HCT116 (cell line): ENCODE results near the gene ARL2. TPM values are rescaled to one million over a fixed set of nuclear protein-coding genes. Genes with fewer than 3 reads are reported as not detected.

Experiments used
- ATAC-seq: fragments of 200-7000 bp; cut with Tn5 transposase; 2 replicates; pipeline ENCODE4 v1.9.1; 2020; ENCODE audit warnings: mild to moderate bottlenecking, moderate library complexity
- BruUV-seq: library from RNA; stranded (reverse); fragments of 400-500 nt; replicated peaks from 2 replicates; lab custom pipeline; 2021; lab: Mats Ljungman, UMichigan
- CTCF ChIA-PET: fragments of 300-600 bp; sonication (Branson Sonifier 250); formaldehyde crosslinking; loops from one replicate; lab custom pipeline; 2021; ENCODE audit warnings: antibody characterized with exemption; lab: Charles Lee
- POLR2A ChIA-PET: fragments of 300-600, 350-600 bp; sonication (Branson Sonifier 250); formaldehyde crosslinking; loops from one replicate; lab custom pipeline; 2021; ENCODE audit warnings: antibody characterized with exemption; lab: Charles Lee
- RAD21 ChIA-PET, 2 experiments: fragments of 300-600 bp; sonication (Branson Sonifier 250); formaldehyde crosslinking; loops; one replicate each; lab custom pipeline; 2023; ENCODE audit warnings: low total read pairs in 2 of 2; ENCODE audit not compliant: uncharacterized antibody in 2 of 2, unreplicated experiment in 2 of 2, low non-redundant PET in 1 of 2; lab: Charles Lee
- DNase-seq: peaks from one replicate; pipeline ENCODE4 v3.0.0-alpha.2; 2010; ENCODE audit warnings: low read depth, low spot score
- H2AFZ ChIP-seq: fragments of 200-600 bp; shearing (Covaris generic), sonication (generic); 2 replicates; pipeline ENCODE4 v1.6.1; 2017; ENCODE audit warnings: low read depth, mixed run types, mixed read lengths, antibody characterized with exemption, low read length; ENCODE audit not compliant: poor library complexity, severe bottlenecking
- H3K27ac ChIP-seq: 2 replicates; pipeline ENCODE4 v1.5.1; 2012; ENCODE audit warnings: low read depth, low read length
- H3K27me3 ChIP-seq: fragments of 200-600 bp; sonication (generic); 2 replicates; pipeline ENCODE4 v1.6.1; 2016; ENCODE audit warnings: mixed run types, low read length, mixed read lengths; ENCODE audit not compliant: insufficient read depth
- H3K36me3 ChIP-seq, 2 experiments: fragments of 200-500 bp in 1 of 2; fragments of 200-600 bp in 1 of 2; sonication (Bioruptor generic) in 1 of 2; sonication (generic) in 1 of 2; 2 replicates each; pipeline versions ENCODE4 v1.5.1 to v1.6.1; 2014 to 2016; ENCODE audit warnings: low read length in 2 of 2, inconsistent platforms in 1 of 2, mixed read lengths in 1 of 2, mixed run types in 1 of 2; ENCODE audit not compliant: insufficient read depth in 2 of 2, control insufficient read depth in 1 of 2
- H3K4me1 ChIP-seq, 2 experiments: fragments of 200-600 bp in 1 of 2; sonication (generic) in 1 of 2; 2 replicates each; pipeline versions ENCODE4 v1.5.1 to v1.6.1; 2012 to 2017; ENCODE audit warnings: low read length in 2 of 2, inconsistent platforms in 1 of 2, mild to moderate bottlenecking in 1 of 2, mixed read lengths in 1 of 2, mixed run types in 1 of 2, moderate library complexity in 1 of 2; ENCODE audit not compliant: insufficient read depth in 2 of 2, control insufficient read depth in 1 of 2
- H3K4me2 ChIP-seq: fragments of 200-600 bp; sonication (generic); 2 replicates; pipeline ENCODE4 v1.6.1; 2017; ENCODE audit warnings: mixed run types, low read length, mixed read lengths
- H3K4me3 ChIP-seq, 2 experiments: fragments of 200-600 bp in 1 of 2; sonication (generic) in 1 of 2; replicated peaks in 1 of 2; 2 replicates each; pipeline ENCODE4 v1.5.1; 2011 to 2016; ENCODE audit warnings: low read length in 2 of 2, control low read depth in 1 of 2, low read depth in 1 of 2, mild to moderate bottlenecking in 1 of 2, mixed read lengths in 1 of 2, mixed run types in 1 of 2
- H3K79me2 ChIP-seq: fragments of 200-600 bp; sonication (generic); 2 replicates; pipeline ENCODE4 v1.6.1; 2017; ENCODE audit warnings: mild to moderate bottlenecking, mixed run types, low read length, moderate library complexity, mixed read lengths; ENCODE audit not compliant: insufficient read depth
- H3K9ac ChIP-seq: fragments of 200-600 bp; sonication (generic); 2 replicates; pipeline ENCODE4 v1.6.1; 2016; ENCODE audit warnings: low read length, mixed read lengths
- H3K9me2 ChIP-seq: fragments of 200-600 bp; sonication (generic), shearing (Covaris generic); 2 replicates; pipeline ENCODE4 v1.6.1; 2017; ENCODE audit warnings: mixed run types, mild to moderate bottlenecking, moderate library complexity; ENCODE audit not compliant: insufficient read depth
- H3K9me3 ChIP-seq, 2 experiments: fragments of 200-500 bp in 1 of 2; fragments of 200-600 bp in 1 of 2; sonication (Bioruptor generic) in 1 of 2; sonication (generic) in 1 of 2; 2 replicates each; pipeline ENCODE4 v1.6.1; 2014 to 2017; ENCODE audit warnings: low read length in 2 of 2, mixed read lengths in 2 of 2, inconsistent platforms in 1 of 2, low read depth in 1 of 2, mild to moderate bottlenecking in 1 of 2, mixed run types in 1 of 2, moderate library complexity in 1 of 2; ENCODE audit not compliant: control insufficient read depth in 1 of 2, insufficient read depth in 1 of 2
- H4K20me1 ChIP-seq: fragments of 200-600 bp; sonication (generic), shearing (Covaris generic); 2 replicates; pipeline ENCODE4 v1.6.1; 2017; ENCODE audit warnings: mixed run types, mild to moderate bottlenecking, moderate library complexity; ENCODE audit not compliant: insufficient read depth
- POLR2AphosphoS5 ChIP-seq: IDR thresholded peaks from 2 replicates; pipeline ENCODE4 v1.6.1; 2011; ENCODE audit warnings: mild to moderate bottlenecking, low read depth, low read length, moderate library complexity
- RAD21 ChIP-seq: IDR thresholded peaks from 2 replicates; pipeline ENCODE4 v1.6.1; 2012; ENCODE audit warnings: low read depth, mild to moderate bottlenecking
- REST ChIP-seq: IDR thresholded peaks from 2 replicates; pipeline ENCODE4 v1.6.1; 2012; ENCODE audit warnings: low read depth
- SP1 ChIP-seq: IDR thresholded peaks from 2 replicates; pipeline ENCODE4 v1.6.1; 2012; ENCODE audit warnings: low read depth
- TCF7L2 ChIP-seq: IDR thresholded peaks from 2 replicates; pipeline ENCODE4 v1.7.0; 2011; ENCODE audit warnings: borderline replicate concordance, inconsistent platforms; ENCODE audit not compliant: insufficient read depth, insufficient read length; ENCODE audit errors: extremely low read depth
- YY1 ChIP-seq: IDR thresholded peaks from 2 replicates; pipeline ENCODE4 v1.6.1; 2011; ENCODE audit warnings: low read length, low read depth, moderate library complexity, mild to moderate bottlenecking; ENCODE audit not compliant: insufficient replicate concordance; ENCODE audit errors: extremely low read depth
- ZBTB33 ChIP-seq: IDR thresholded peaks from 2 replicates; pipeline ENCODE4 v1.6.1; 2011; ENCODE audit warnings: mild to moderate bottlenecking, low read length, moderate library complexity; ENCODE audit not compliant: insufficient replicate concordance; ENCODE audit errors: extremely low read depth
- intact Hi-C: fragments of 100-400 bp; cut with micrococcal nuclease; formaldehyde crosslinking; loops from 2 replicates; pipeline ENCODE4 v1.10.0; 2022
- total RNA-seq: library from RNA; stranded (reverse); gene quantifications from one replicate; pipeline ENCODE4 v1.2.1, GENCODE V29; 2021; ENCODE audit not compliant: unreplicated experiment
- TF ChIP-seq, protein P1 (sequence below), 3 experiments: fragments of 200-600 bp in 1 of 3; sonication (generic) in 1 of 3; IDR thresholded peaks in 2 of 3; conservative IDR thresholded peaks in 1 of 3; 2 replicates each; pipeline ENCODE4 v1.5.1; 2012 to 2017; ENCODE audit warnings: low read depth in 2 of 3, low read length in 2 of 3, antibody characterized with exemption in 1 of 3, borderline replicate concordance in 1 of 3, control low read depth in 1 of 3, mild to moderate bottlenecking in 1 of 3, mixed read lengths in 1 of 3, mixed run types in 1 of 3, moderate library complexity in 1 of 3; ENCODE audit not compliant: insufficient read depth in 1 of 3

Gene ARL2
- total RNA-seq, 1 experiment from 2014 or later: 68.7 TPM

- H3K27ac ChIP-seq: peak overlapping the region; percentile 56
- no TSS peak for BruUV-seq
Measured at GRCh38 chr11:65008016-65008415, 5.9 kb upstream of the ARL2 start.

GRCh38 chr11:65008873-65009272 is 5.1 kb upstream of the ARL2 start:
- TF ChIP-seq POLR2AphosphoS5: no peak
- no peak for TF ChIP-seq SP1
- TF ChIP-seq REST: no peak
- TF ChIP-seq TCF7L2: no peak
- TF ChIP-seq, protein P1, sequence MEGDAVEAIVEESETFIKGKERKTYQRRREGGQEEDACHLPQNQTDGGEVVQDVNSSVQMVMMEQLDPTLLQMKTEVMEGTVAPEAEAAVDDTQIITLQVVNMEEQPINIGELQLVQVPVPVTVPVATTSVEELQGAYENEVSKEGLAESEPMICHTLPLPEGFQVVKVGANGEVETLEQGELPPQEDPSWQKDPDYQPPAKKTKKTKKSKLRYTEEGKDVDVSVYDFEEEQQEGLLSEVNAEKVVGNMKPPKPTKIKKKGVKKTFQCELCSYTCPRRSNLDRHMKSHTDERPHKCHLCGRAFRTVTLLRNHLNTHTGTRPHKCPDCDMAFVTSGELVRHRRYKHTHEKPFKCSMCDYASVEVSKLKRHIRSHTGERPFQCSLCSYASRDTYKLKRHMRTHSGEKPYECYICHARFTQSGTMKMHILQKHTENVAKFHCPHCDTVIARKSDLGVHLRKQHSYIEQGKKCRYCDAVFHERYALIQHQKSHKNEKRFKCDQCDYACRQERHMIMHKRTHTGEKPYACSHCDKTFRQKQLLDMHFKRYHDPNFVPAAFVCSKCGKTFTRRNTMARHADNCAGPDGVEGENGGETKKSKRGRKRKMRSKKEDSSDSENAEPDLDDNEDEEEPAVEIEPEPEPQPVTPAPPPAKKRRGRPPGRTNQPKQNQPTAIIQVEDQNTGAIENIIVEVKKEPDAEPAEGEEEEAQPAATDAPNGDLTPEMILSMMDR (IDR thresholded peaks at IDR 0.05 in 2 of 3, conservative IDR thresholded peaks at IDR 0.05 in 1 of 3; ENCODE audit: borderline replicate concordance in 1 of 3, insufficient read depth in 1 of 3, low read depth in 2 of 3, low read length in 2 of 3): no peak
- no peak for TF ChIP-seq YY1
- H3K9ac ChIP-seq: no peak overlapping the region
- H3K4me3 ChIP-seq: no peak overlapping the region
- no peak for DNase-seq
- CTCF ChIA-PET: interaction anchor here (0.9 kb wide), 1 partner anchor 160 kb away, joined by 3 read pairs; no protein-coding TSS in a partner anchor
- no peaks in the 10 kb centered on the region for H4K20me1 ChIP-seq
- no peak overlapping the region for H3K4me2 ChIP-seq
- no peaks in the 10 kb centered on the region for H3K27me3 ChIP-seq
- RAD21 ChIA-PET: no interaction called here
- peaks cover 15 to 39% of the 10 kb centered on the region in 2 experiments for H3K4me1 ChIP-seq
- no peaks in the 10 kb centered on the region for H3K9me3 ChIP-seq
- no peaks in the 10 kb centered on the region for H3K9me2 ChIP-seq
- no peak overlapping the region for H3K27ac ChIP-seq
- H3K79me2 ChIP-seq: no peaks in the 10 kb centered on the region
- BruUV-seq: no TSS peak
- POLR2A ChIA-PET: no interaction called here
- H2AFZ ChIP-seq: no peak overlapping the region
- intact Hi-C loops: no loop called here
- H3K36me3 ChIP-seq: no peaks in the 10 kb centered on the region
- ATAC-seq: no peak

More at GRCh38 chr11:65008016-65008415, 5.9 kb upstream of the ARL2 start:
- Histone ChIP-seq H3K9me2 (no peaks in the 10 kb centered on the region), H4K20me1 (no peaks in the 10 kb centered on the region), H2AFZ (no peak overlapping the region), H3K4me2 (peak overlapping the region; percentile 65), H3K4me3 (no peak overlapping the region), H3K9me3 (no peaks in the 10 kb centered on the region), H3K9ac (peak overlapping the region; percentile 51), H3K27me3 (no peaks in the 10 kb centered on the region), H3K4me1 (peaks cover 12 to 30% of the 10 kb centered on the region in 2 experiments), H3K79me2 (no peaks in the 10 kb centered on the region), H3K36me3 (no peaks in the 10 kb centered on the region)
- DNase-seq (no peak), ATAC-seq (no peak)
- ChIA-PET POLR2A (interaction anchor here (1.2 kb wide), 1 partner anchor 84 kb away, joined by 4 read pairs; the partner anchor contains the start of gene PPP2R5B), RAD21 (no interaction called here), CTCF (no interaction called here)
- intact Hi-C loops: no loop called here
- peak; percentile 38; the same call in 1 of the 2 replicates for TF ChIP-seq RAD21
- no peak for TF ChIP-seq ZBTB33
